Measurements from ENCODE around the gene MEIKIN.

DNA sequence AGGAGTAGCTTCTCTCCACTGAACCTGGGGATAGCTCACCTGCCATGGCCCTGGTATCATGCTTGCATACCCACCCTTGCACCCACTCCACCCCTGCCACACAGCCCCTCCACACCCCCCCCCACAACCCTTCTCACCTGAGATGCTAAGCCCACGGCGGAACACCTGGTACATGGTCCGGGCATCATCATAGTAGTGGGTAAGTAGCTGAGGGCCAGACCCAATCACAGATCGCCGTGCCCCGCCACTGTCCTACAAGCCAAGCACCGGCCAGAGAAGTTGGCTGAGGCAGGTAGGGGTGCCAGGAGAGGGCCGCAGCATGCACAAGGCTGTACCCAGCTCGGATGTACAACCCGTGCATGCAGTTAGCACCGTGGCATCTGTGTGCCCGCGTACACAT, 45.3 kb upstream of the MEIKIN start:
- TF ChIP-seq CTCF (IDR thresholded peaks at IDR 0.05) (no peak), EP300 (IDR thresholded peaks at IDR 0.05) (no peak), POLR2A (IDR thresholded peaks at IDR 0.05) (no peak), POLR2AphosphoS5 (IDR thresholded peaks at IDR 0.05) (no peak)

Measured in sigmoid colon (tissue), 4 donors.